GM19397 (cell line): Measurements from ENCODE around the gene REM1.

Source experiments
- ATAC-seq: cut with Tn5 transposase; IDR thresholded peaks from one replicate; pipeline ENCODE4 v1.9.1; 2021; ENCODE audit warnings: mild to moderate bottlenecking, moderate library complexity; ENCODE audit not compliant: unreplicated experiment

Gene REM1

GRCh38 chr20:31522731-31523130 is 47.6 kb downstream of the REM1 start:
- no peak for ATAC-seq

- no peak for ATAC-seq
Observed at GRCh38 chr20:31523361-31524283, 48.5 kb downstream of the REM1 start.

- ATAC-seq, result no peak
Observed at GRCh38 chr20:31527266-31527665, 52.2 kb downstream of the REM1 start.
